HG02970 (cell line): Measurements from ENCODE around the gene HSFX2.
"Not testable (repeated sequence)": the region's sequence is repeated elsewhere in the genome, so short reads cannot be mapped to it uniquely, and the experiment has no call there.

Experiments
- ATAC-seq: cut with Tn5 transposase; IDR thresholded peaks from one replicate; pipeline ENCODE4 v1.9.1; 2021; ENCODE audit warnings: mild to moderate bottlenecking, moderate library complexity, moderate number of reproducible peaks; ENCODE audit not compliant: unreplicated experiment, low FRiP score

The HSFX2 gene, protein sequence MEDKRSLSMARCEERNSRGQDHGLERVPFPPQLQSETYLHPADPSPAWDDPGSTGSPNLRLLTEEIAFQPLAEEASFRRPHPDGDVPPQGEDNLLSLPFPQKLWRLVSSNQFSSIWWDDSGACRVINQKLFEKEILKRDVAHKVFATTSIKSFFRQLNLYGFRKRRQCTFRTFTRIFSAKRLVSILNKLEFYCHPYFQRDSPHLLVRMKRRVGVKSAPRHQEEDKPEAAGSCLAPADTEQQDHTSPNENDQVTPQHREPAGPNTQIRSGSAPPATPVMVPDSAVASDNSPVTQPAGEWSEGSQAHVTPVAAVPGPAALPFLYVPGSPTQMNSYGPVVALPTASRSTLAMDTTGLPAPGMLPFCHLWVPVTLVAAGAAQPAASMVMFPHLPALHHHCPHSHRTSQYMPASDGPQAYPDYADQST

DNA sequence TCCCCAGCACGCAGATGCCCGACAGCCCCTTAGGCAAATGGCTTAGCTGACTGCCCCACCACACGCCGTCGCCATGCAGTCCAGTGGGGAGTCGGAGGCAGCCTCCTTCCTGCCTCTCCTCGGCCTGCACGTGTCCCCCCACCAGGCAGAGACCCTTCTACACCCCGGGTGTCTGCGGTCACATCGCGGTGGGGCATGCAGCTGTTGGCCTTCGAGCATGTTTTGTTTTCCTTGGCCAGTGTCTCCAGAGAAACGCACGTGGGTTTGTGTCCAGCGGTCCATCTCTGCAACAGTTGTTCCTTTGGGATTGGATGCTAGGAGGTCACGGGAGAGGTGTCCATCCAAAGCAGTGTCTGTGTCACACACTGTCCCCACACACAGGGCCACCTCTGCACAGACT, at the start of gene HSFX2:
Gene HSFX2 (minus strand): TSS at position 101 of the 400 bp plus-strand sequence. CDS start 614 bp downstream, outside the sequence.
- not testable (repeated sequence) for ATAC-seq

DNA sequence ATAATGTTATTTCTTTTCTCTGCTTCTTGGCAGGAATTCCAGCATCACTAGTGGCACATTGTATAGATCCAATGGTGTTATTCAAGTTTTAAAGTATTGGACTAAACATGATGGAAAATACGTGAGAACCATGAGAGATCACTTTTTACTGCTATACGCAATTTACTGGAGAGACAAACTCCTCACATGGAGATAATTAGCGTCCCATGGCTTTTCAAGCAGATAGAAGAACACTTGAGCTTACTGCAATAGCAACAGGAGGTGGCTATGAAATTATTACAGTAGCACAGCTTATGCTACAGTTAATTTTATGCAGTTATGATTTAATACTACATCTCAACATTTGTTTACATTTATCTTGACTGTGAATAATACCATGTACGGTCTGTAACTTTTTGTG, 48.4 kb upstream of the HSFX2 start:
- no peak for ATAC-seq

DNA sequence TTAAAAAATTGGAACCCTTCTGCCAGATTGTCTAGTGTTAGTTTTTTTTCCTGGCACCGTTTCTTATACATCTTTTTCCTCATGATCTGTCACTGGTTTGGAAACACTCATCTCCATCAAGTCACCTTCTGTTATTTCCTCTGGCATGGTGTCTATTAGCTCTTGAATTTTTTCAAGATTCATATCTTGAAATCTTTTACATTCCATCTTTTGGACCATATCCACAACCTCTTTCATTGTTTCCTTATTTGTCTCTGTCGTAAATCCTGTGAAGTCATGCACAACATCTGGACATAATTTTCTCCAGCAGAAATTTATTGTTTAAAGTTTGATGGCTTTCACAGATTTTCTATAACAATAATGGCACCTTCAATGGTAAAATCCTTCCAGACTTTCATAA, 46.7 kb upstream of the HSFX2 start:
- no peak for ATAC-seq

DNA sequence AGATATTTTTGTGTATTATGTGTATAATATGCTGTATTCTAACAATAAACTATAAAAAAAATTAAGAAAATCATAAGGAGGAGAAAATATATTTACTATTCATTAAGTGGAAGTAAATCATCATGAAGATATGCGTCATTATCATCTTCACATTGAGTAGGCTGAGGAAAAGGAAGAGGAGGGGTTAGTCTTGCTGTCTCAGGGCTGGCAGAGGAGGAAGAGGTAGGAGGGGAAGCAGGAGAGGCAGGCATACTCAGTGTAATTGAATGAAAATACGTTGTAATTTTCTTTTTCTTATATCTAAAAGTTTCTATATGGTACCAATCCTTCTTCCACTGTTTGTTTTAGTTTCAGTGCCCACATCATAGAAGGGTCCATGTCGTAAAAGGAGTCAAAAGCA, 46.3 kb upstream of the HSFX2 start:
- ATAC-seq = no peak

DNA sequence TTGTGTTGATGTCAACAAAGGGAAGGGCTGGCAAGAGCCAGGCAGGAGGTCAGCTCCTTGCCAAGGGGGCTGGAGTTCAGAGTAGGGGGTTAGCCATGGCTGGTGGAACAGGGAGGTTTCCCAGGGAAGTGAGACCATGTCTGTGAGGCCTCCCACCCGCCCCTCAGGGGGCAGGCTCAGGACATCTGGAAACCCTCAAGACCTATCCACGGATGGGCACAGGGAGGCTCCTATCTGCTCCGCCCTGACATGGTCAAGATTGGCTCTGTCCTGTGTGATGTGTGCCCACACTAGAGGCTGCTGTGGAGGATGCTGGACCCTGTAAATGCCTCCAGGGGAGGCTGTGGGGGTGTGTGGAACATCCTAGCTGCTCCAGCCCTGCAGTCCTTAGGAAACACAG, 44.5 kb upstream of the HSFX2 start:
- ATAC-seq = no peak

DNA sequence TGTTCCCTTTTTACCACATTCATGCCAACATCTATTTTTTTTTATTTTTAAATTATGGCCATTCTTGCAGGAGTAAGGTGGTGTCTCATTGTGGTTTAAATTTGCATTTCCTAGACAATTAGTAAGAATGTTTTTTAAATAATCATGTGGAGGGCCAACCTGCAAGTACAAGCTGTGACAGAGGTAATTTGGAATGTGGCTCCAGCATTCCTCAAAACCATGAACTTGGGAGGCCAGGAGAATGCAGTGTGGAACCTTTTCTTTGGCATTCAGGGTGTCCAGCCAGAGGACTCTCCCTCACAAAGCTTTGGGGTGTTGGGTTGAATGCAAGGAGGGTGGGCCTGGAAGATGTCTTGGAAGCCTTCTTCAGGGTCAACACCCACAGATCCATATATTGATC, 43.7 kb upstream of the HSFX2 start:
- no peak for ATAC-seq

DNA sequence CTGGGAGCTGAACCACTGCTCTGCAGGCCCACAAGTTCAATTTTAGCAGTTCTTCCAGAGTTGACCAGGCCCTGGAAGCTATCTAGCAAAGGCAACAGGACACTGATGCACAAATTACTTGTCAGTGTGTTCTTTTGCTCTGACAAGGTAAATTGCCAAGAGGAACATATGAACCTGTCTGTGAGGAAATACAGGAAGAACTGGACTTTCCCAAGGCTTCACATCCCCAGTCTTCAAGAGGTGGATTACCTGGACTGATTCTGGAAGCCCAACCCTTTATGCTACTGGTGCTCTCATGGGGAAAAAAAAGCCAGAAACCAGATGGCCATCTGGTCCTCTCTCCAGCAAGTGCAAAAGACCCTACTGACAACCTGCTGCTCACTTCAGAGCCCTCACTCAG, 38.4 kb upstream of the HSFX2 start:
- no peak for ATAC-seq

DNA sequence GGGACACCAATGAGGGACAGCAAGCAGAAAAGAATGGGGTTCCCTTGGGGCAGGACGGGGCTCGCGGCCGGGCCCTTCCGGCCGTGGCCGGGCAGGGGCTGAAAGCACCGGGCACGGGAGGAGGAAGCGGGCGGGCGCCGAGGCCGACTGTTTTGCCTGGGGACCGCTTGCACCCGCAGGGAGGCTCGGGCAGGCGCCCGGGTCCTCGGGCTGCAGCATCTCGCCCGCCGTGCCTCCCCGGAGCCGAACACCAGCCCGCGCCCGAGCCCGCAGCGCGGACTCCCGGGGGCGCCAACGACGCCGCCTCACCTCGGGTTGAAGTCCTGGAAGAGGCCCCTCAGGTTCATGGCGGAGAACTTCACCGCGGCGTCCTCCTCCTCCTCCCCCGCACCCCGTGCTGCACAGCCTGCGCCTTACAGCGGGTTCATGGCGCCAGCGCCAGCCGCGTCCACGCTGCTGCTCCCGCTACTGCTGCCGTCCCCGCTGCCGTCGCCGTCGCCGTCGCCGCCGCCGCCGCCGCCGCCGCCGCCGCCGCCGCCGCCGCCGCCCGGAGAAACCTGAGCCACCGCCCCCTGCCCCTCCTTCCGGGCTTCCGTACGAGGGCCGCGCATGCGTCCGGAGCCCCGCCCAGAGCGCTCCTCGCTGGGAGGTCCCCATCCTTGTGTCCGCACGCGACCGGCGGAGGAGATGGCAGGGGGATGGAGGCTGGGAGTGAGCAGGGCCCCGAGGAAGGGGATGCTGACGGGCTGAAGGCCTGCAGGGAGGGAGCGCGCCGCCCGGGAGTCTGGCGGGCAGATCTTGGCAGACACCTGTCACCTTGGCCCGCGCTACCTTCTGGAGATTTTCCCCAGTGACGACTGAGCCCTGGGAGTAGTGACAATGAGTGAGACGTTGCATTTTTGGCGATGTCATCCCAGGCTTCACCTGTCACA, 36.4 kb upstream of the HSFX2 start, which contains the start of gene TMEM185A:
Gene TMEM185A (minus strand): TSS at position 559 of the 932 bp plus-strand sequence. CDS start 212 bp downstream, at position 347.
- ATAC-seq = peak; percentile 87

DNA sequence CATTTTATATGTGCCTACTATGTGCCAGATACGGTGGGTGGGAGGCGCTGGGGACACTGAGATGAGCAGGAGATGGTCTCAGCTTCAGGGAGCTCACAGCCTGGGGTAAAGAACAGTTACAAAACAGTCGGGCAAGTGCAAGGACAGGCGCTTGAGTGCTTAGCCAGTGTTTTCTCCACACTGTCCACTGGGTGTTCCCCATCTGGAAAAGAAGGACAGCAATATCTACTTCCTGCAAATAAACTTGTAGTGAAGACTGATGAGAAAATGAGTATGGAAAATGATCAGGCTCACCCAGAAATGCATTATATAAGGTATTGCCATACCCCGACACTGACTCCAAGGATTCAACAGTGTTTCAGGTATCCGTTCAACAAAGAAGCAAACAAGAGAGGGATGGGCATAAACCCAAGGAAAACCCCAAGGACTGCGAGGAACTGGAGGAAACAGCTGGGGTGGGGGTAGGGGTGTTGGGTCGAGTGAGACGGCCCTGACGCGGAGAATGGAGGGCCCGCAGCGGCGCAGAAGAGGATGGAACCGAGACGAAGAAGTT, 35.6 kb upstream of the HSFX2 start:
- no peak for ATAC-seq

DNA sequence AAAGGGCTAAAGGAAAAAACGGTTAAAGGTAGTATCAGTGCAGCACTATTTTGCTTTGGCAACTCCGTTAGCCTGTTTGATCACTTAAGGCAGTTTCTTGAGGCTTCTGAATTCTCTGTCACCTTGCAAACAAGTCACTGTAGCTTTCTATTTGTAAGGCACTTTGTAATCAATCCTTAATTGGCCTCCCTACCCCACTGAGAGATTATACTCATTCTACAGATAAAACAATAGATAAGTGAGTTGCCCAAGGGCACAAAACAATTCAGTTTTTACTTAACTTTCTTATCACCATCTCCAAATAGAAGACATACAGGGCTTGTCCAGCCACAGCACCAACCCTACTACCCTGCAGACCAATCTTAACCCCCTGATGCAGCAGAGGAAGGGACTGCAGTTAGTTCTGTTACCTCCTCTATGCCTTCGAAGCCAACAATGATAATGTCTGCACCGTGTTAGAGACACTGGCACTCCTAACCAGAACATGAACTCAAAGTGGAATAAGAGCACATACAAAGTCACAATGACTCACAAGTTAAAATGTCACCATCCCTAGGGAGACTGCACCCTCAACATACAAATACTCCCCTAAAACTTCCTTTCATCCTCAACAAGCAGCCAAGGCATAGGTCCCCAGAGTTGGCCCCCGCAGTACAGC, 34.7 kb upstream of the HSFX2 start:
- no peak for ATAC-seq

DNA sequence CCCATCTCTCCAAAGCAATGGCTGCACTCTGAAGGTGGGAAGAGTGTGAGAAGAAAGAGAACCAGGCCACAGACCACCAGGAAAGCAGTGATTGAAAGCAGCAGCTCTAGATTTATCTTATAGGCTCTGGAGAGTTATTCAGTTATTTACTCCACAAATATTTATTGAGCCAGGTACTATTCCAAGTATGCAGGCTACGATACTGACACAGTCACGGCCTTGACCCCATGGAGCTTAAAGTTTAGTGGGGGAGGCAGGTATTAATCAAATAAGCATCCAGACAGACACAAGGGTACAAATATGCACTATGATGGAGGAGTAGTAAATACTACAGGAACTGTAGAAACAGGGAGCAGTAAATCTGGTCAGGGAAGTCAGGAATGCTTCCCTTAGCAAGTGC, 33.7 kb upstream of the HSFX2 start:
- ATAC-seq = no peak

DNA sequence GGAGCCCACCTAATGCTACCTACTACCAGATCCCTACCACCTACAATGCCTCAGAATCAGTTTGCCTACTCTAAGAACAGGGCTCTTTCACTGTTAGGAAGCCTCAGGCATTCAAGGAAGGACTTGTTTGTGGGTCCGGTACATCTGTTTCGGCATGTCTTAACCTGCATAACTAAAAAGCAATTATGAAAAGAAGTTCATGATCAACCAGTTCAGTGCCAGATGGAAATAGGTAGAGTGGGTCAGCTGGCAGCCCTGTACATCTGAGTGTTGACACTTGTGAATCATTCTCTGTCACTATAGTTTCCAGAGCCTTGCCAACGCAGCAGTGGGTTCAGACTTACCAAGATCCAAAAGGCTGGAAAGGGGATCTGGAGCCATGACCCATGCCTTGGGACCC, 33.2 kb upstream of the HSFX2 start:
- no peak for ATAC-seq

DNA sequence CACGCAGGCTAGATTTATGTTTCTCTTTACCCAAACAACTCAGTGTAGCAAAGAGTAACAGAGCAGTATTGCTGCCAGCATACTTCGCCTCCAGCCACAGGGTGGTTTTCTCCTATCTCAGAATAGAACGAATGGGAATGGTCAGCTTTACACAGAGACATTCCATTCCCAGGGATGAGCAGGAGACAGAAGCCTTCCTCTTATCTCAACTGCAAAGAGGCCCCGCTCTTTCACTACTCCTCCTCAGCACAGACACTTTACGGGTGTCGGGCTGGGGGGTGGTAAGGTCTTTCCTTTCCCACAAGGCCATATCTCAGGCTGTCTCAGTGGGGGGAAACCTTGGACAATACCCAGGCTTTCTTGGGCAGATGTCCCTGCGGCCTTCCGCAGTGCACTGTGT, 31.7 kb upstream of the HSFX2 start:
- ATAC-seq = not testable (repeated sequence)

DNA sequence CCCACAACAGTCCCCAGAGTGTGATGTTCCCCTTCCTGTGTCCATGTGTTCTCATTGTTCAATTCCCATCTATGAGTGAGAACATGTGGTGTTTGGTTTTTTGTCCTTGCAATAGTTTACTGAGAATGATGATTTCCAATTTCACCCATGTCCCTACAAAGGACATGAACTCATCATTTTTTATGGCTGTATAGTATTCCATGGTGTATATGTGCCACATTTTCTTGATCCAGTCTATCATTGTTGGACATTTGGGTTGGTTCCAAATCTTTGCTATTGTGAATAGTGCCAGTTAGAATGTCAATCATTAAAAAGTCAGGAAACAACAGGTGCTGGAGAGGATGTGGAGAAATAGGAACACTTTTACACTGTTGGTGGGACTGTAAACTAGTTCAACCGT, 24.5 kb upstream of the HSFX2 start:
- ATAC-seq = not testable (repeated sequence)

DNA sequence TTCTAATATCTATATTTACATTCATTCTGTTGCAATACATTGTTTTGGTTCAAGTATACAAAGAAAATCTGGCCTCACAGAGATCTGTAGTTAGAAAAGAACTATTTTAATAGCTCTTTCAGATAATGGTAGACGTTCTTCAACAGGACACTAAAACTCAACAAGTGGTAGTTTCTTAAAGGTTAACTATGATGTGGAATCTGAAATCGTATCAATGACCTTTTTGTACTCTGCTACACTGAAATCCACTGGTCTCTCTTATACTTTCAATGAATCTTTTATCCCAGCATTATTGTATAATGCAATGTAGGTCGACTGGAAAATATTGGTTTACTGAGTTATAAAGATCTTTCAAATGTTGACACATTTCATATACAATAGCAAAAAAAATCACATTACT, 23.8 kb upstream of the HSFX2 start:
- ATAC-seq = no peak

DNA sequence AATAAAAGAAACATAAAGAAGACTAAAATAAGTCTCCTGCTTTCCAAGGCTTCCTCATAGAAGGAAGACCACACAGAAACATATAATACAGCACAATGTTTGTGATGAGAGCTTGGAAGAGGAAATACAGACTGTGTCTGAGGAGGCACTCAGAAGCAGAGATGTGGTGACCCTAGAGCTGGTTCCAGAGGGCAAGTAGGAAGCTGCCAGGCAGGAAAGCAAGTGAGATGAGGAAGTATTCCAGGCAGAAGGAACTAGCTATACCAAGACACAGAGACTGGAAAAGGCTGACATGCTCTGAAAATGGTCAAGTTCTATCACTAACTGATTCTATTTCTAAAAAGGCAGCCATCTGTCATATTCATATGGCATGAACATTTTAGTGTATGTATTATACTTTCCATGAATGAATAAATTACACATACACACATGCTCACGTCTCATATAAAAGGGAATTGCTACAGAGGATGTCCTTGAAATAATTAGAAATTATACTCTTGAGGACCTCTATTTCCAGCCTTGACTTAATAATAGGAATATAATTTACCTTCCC, 16.6 kb upstream of the HSFX2 start:
- ATAC-seq = no peak

DNA sequence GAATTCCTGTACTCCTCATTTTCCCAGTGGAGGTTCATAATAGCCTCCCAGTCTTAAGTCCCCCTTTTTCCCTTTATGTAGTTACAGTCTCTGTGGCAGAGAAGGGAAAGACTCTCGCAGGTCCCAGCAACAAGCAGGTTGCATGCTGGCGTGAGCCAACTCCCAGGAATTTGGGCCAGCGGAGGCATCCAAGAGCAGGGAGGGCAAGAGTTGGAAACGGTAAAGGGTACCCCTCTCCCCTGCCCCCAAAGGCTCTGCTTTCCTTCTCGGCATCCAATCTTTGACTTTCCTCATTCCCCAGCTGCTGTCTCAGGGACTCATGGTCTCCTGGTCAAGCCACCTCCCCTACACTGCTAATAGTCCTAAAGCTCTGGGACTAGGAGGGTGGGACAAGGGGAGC, 15.4 kb upstream of the HSFX2 start:
- ATAC-seq = no peak

DNA sequence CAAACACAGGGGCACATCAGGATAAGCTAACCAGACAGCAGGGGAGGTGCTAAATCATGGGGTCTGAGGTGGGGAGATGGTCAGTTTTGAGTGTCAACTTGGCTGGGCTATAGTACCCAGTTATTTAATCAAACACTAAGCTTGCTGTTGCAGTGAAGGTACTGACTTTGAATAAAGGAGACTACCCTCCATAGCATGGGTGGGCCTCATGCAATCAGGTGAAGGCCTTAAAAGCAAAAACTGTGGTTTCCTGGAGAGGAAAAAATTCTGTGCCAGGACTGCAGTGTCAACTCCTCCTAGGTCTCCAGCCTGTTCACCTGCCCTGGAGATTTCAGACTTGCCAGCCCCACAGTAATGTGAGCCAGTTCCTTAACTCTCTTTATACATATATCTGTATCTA, 12.6 kb upstream of the HSFX2 start:
- no peak for ATAC-seq

DNA sequence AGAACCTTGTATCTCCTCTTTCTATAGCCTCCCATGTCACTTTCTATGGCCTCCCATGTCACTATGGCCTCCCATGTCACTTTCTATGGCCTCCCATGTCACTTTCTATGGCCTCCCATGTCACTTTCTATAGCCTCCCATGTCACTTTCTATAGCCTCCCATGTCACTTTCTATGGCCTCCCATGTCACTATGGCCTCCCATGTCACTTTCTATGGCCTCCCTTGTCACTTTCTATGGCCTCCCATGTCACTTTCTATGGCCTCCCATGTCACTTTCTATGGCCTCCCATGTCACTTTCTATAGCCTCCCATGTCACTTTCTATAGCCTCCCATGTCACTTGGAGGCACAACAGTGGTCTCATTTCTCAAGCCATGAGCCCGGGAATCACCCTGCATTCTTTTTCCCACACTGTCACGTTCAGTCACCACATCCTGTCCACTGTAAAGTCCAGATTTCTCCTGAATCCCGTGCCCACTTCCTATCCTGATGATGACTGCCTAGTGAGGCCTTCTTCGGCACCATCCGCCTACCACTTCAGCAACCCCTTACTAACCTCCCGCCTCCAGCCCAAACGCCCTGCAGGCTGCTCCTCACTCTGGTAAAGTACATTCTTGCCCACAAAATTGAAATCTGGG, 10.3 kb upstream of the HSFX2 start:
- not testable (repeated sequence) for ATAC-seq

DNA sequence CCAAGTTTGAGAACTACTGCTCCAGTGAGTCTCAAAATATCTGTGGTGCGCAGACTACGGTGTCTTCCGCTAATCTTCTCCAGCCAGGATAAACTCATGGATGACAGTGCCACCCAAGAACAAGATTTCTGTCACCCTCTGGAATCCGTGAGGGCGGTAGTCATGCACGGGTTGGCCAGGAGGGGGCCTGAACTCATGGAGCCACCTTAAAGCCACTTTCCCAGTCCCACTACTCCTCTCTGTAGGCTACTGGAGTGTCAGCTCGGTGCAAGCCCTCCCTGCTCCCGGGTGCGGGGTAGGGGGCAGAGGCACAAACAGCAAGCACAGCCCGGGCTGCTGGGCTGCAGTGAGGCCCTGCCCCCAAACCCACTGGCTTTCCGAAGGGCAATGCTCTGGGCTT, 3.5 kb upstream of the HSFX2 start:
- ATAC-seq = not testable (repeated sequence)
